SH-SY5Y (cell line): ENCODE data around the gene CCL7.

ENCODE experiments used
- GATA2 ChIP-seq: IDR thresholded peaks from 2 replicates; pipeline ENCODE4 v1.6.1; 2011; ENCODE audit warnings: mild to moderate bottlenecking, low read depth, low read length
- GATA3 ChIP-seq: IDR thresholded peaks from 2 replicates; pipeline ENCODE4 v1.6.1; 2011; ENCODE audit warnings: low read depth, mild to moderate bottlenecking, low read length, moderate library complexity

CCL7 gene

GRCh38 chr17:34299027-34299426, 29.0 kb downstream of the CCL7 start:
- TF ChIP-seq GATA3 (no peak), GATA2 (no peak)

GRCh38 chr17:34299956-34300577, 30.0 kb downstream of the CCL7 start:
- TF ChIP-seq GATA2 (no peak), GATA3 (no peak)

GRCh38 chr17:34300652-34301370, 30.8 kb downstream of the CCL7 start:
- TF ChIP-seq GATA3: no peak
- TF ChIP-seq GATA2: no peak

DNA sequence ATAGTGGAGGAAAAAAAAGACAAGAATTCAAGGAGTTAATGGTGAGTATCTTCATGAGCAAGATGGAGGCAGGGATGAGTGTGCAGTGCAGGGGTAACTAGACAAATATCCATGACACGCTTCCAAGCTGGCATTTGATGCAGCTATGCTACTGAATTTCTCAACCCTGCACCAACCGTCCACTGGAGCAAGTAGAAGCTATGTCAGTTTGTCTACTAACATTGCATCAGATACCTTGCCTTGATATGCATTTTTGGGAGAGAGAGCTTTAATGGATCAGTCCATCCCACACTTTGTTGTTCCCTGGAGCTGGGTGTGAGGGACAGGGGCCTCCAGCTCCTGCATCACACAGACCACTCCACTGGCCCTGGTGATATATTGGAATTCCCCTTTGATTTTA, 32.0 kb downstream of the CCL7 start:
- no peak for TF ChIP-seq GATA2
- no peak for TF ChIP-seq GATA3

- TF ChIP-seq GATA3 (no peak), GATA2 (no peak)
Observed at GRCh38 chr17:34302636-34303035, 32.6 kb downstream of the CCL7 start.

DNA sequence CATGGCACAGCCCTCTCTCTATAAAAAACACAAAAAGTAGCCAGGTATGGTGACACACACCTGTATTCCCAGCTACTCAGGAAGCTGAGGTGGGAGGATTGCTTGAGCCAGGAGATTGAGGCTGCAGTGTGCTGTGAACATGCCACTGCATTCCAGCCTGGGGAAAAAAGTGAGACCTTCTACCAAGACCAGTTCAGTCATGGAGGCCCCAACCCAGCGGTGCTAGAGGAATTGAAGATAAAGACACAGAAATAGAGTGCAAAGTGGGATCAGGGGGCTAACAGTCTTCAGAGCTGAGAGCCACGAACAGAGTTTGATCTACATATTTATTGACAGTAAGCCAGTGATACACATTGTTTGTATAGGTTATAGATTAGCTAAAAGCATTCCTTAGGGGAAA, 33.6 kb downstream of the CCL7 start:
- TF ChIP-seq GATA3 (no peak), GATA2 (no peak)

- TF ChIP-seq GATA2: no peak
- TF ChIP-seq GATA3: no peak
Observed at GRCh38 chr17:34305061-34305460, 35.0 kb downstream of the CCL7 start.

- TF ChIP-seq GATA3 (no peak), GATA2 (no peak)
Observed at GRCh38 chr17:34305606-34306005, 35.6 kb downstream of the CCL7 start.

DNA sequence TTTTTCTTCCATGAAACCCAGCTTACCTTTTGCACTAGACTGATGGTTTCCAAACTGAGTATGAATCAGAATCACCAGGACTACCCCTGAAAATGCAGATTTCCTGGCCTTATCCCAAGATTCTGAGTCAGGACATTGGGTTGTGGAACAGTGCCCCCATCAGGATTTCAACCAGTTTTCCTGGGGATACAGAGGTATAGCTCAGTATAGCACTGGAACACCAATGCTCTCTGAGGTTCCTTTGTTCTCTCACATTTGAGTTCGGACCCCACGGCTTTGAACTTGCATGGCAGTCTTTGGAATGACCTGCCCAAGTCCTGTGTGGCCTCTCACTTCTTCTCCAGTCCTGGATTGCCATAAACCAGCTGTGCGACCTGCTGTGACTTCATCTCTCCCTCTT, 36.4 kb downstream of the CCL7 start:
- no peak for TF ChIP-seq GATA2
- TF ChIP-seq GATA3: no peak

- TF ChIP-seq GATA3 (no peak), GATA2 (no peak)
Observed at GRCh38 chr17:34307110-34307509, 37.1 kb downstream of the CCL7 start.

DNA sequence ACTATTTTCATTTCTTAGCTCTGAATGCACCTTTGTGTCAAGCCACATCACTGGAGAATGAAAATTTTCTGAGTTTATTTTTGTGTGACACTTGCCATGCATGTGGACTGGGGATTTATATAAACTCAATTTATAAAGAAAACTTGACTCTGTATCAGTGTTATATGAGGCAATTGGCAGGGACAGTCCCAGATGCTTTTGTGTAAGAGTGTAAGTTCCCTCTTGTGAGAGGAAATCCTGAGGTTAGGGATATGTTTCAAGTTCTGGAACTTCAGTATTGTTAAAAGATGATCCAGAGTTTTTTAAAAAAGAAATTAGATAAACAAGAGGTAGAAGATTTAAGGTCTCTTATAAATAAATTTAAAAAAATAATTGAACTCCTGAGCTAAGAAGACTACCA, 38.4 kb downstream of the CCL7 start:
- TF ChIP-seq GATA3 (no peak), GATA2 (no peak)

DNA sequence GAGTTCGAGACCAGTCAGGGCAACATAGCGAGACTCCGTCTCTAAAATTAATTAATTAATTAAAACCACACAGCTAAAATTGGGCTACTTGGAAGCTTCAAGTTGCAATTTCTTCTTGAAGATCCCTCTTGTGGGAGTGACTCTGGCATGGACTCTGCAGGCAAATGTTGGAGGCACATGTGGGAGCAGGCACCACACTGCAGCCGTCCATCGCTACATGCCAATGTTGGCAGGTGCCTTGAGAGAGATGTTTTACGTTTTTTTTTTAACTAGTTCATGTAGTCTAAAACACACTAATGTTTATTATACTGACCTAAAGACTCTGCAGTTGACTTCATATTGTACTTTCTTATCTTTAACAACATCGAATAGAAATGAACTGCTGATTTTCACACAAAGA, 41.3 kb downstream of the CCL7 start:
- no peak for TF ChIP-seq GATA3
- TF ChIP-seq GATA2: no peak

- TF ChIP-seq GATA2 (no peak), GATA3 (no peak)
Observed at GRCh38 chr17:34312080-34312479, 42.1 kb downstream of the CCL7 start.

GRCh38 chr17:34313164-34313563, 43.1 kb downstream of the CCL7 start:
- TF ChIP-seq GATA3 (no peak), GATA2 (no peak)

- TF ChIP-seq GATA3: no peak
- no peak for TF ChIP-seq GATA2
Observed at GRCh38 chr17:34314279-34314678, 44.3 kb downstream of the CCL7 start.
